Left ventricle myocardium superior (tissue), 1 donor: ENCODE data around the gene MX2. TPM values are rescaled to one million over a fixed set of nuclear protein-coding genes. Genes with fewer than 3 reads are reported as not detected.

Experiments used
- ATAC-seq: fragments of 200-7000 bp; cut with Tn5 transposase; one replicate; pipeline ENCODE4 v1.9.1; 2020; ENCODE audit warnings: mild to moderate bottlenecking, moderate library complexity
- DNase-seq: peaks from one replicate; pipeline ENCODE4 v3.0.0-alpha.2; 2020
- intact Hi-C: fragments of 100-400 bp; cut with micrococcal nuclease; formaldehyde crosslinking; loops from one replicate; pipeline ENCODE4 v1.11.0; 2022
- total RNA-seq: library from RNA; stranded (reverse); fragmentation: NEBNext Ultra II Directional; extraction: Animal tissue kit (Norgen Biotek cat#: 25700); gene quantifications from one replicate; pipeline ENCODE4 v1.2.1, GENCODE V29; 2021
- donor health status: DM: no; HTN: yes; CAD: no; lungs with severe emphysema.

MX2 gene
- total RNA-seq, 1 donor from 2014 or later = 7.1 TPM

GRCh38 chr21:41425954-41426675 lies 64.3 kb downstream of the MX2 start, which contains the start of gene MX1:
Gene MX1 (plus strand): TSS chr21:41426239. CDS start chr21:41432071, 5,832 bp downstream.
- ATAC-seq (peak; percentile 95), DNase-seq (peak; percentile 86)
- intact Hi-C loops = no loop called here

DNA sequence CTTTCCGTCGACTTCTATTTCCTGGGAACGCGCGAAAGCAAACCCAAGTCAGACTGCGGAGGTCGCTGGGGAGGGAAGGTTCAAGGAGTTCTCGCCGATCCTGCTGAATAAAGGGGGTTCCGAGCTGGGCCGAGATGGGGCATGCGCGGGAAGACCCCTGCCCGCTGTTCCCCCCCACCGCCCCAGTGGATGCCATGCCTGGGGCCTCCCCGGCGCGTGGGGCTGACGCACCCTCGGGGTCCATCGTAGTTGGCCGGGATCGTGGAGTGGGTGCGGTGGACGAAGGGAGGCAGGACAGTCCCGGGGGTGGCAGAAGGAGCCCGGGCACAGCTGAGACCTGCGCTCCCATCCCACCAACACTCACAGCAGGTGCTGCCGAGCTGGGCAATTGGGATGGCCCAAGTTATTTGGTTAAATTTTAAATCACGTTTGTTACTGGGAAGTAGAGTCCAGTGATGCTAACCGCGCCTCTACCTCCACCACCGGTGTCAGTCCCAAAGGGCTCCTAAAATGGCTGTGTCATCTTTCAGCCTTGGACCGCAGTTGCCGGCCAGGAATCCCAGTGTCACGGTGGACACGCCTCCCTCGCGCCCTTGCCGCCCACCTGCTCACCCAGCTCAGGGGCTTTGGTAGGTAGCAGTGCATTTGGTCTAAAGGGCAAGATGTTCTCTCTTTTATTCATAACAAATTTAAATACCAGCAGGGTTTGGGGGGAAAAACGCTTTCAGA lies 65.0 kb downstream of the MX2 start:
- ATAC-seq (peak; percentile 46), DNase-seq (peak; percentile 40)

DNA sequence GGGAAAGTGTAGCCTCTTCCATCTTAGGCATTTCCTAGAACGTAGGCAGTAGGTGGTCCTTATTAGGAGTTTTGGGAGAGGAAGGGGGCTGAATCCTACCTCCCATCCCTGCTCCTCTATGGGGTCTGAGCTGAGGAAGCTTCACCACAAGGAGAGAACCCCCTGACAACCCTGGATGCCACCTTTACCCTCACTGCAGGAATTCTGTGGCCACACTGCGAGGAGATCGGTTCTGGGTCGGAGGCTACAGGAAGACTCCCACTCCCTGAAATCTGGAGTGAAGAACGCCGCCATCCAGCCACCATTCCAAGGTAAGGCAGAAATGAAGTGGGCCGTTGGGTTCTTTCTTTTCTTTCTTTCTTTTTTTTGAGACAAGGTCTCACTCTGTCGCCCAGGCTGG lies 65.7 kb downstream of the MX2 start:
- ATAC-seq (no peak), DNase-seq (no peak)
- intact Hi-C loops = no loop called here

More for the DNA sequence above, 65.0 kb downstream of the MX2 start:
- intact Hi-C loops = no loop called here

DNA sequence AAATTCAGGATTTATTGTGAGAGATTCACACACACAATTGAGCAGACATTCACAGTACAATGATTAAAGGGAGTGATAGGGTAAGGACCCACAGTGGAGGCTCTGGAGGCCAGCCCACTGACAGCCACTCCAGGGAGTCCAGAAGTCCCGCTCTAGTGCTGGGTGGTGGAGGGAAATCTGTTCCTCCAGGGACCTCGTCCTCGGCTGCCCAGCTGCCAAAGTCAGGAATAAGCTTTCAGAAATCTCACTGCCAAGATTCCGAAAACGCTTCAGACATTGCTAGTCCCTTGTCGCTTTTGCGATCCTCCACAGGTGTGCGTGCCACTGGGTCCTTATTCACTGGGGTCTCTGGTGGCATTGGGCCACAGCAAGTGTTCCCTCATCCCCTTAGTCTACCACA lies 66.5 kb downstream of the MX2 start:
- DNase-seq (no peak), ATAC-seq (no peak)
- intact Hi-C loops = no loop called here

- intact Hi-C loops = no loop called here
- DNase-seq (no peak), ATAC-seq (no peak)
Observed at GRCh38 chr21:41428847-41429246, 67.0 kb downstream of the MX2 start.

DNA sequence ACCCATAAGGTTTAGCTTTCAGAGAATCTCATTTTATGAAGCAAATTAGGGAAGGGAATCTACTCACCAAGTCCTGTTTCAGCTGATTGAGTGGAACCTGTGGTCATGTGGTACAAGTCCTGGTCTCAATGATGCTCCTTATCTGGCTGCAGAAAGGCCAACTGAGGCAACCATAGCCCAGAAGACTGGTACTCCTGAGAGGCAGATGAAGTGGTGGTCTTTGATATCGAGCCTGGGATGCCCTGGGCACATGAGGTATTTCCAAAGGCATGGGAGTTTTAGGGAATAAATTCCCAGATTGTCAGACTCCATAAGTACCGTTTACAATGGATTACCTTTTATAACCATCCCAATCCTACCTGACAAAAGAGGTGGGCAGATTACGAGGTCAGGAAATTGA lies 67.5 kb downstream of the MX2 start:
- DNase-seq (no peak), ATAC-seq (no peak)
- intact Hi-C loops = no loop called here

GRCh38 chr21:41429925-41430491 lies 68.2 kb downstream of the MX2 start:
- ATAC-seq = no peak
- no peak for DNase-seq
- intact Hi-C loops = no loop called here

GRCh38 chr21:41431788-41432548 lies 70.1 kb downstream of the MX2 start:
- DNase-seq (no peak), ATAC-seq (no peak)
- intact Hi-C loops = no loop called here

GRCh38 chr21:41432562-41433460 lies 71.0 kb downstream of the MX2 start:
- ATAC-seq = no peak
- intact Hi-C loops = no loop called here
- no peak for DNase-seq

- DNase-seq (no peak), ATAC-seq (no peak)
- intact Hi-C loops = no loop called here
Observed at GRCh38 chr21:41433566-41433965, 71.7 kb downstream of the MX2 start.

- DNase-seq = no peak
- ATAC-seq = no peak
- intact Hi-C loops = no loop called here
Observed at GRCh38 chr21:41435706-41436105, 73.9 kb downstream of the MX2 start.

- DNase-seq (no peak), ATAC-seq (no peak)
- intact Hi-C loops = no loop called here
Observed at GRCh38 chr21:41437729-41438128, 75.9 kb downstream of the MX2 start.

DNA sequence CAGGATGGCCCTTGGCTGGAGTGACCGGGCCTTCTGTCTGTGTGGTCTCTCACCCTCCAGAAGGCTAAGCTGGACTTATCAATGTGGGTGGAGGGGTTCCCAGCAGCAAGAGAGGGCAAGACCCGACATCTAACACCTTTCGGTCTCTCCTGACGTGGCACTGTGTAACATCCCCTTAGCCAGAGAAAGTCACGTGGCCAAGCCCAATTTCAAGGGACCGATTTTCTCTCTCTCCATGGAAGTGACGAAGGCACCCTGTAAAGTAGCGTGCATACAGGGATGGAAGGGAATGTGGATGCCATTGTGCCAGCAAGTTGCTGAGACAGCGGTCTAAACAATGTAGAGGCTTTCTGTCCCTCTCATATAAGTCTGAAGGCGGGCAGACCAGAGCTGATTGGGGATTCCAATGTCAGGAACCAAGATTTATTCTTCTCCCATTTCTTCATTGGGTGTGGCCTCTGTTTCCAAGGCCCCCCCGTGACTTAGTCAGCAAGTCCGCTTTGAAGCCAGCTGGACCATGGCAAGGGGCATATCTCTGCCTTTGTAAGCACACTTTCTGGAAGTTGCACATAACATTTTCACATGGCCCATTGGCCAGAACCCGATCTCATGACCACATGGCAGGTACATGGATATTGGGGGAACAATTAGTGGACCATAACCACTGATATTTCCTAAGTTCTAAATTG lies 76.7 kb downstream of the MX2 start:
- no peak for ATAC-seq
- DNase-seq = no peak
- intact Hi-C loops = no loop called here

- intact Hi-C loops = no loop called here
- DNase-seq = no peak
- ATAC-seq = no peak
Observed at GRCh38 chr21:41439248-41439647, 77.4 kb downstream of the MX2 start.

DNA sequence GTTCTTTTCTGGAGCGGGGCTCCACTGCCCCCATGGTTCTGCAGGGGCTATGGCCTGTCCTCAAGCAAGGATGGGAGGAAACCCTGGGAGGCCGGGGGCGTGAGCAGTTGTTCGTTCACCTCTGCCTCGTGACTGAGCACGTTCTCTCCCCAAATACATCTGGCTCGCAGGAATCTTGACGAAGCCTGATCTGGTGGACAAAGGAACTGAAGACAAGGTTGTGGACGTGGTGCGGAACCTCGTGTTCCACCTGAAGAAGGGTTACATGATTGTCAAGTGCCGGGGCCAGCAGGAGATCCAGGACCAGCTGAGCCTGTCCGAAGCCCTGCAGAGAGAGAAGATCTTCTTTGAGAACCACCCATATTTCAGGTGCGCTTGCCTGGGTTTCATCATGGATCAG lies 79.7 kb downstream of the MX2 start:
- no peak for DNase-seq
- no peak for ATAC-seq
- intact Hi-C loops = no loop called here

GRCh38 chr21:41442481-41443186 lies 80.8 kb downstream of the MX2 start:
- no peak for ATAC-seq
- intact Hi-C loops = no loop called here
- DNase-seq = no peak

DNA sequence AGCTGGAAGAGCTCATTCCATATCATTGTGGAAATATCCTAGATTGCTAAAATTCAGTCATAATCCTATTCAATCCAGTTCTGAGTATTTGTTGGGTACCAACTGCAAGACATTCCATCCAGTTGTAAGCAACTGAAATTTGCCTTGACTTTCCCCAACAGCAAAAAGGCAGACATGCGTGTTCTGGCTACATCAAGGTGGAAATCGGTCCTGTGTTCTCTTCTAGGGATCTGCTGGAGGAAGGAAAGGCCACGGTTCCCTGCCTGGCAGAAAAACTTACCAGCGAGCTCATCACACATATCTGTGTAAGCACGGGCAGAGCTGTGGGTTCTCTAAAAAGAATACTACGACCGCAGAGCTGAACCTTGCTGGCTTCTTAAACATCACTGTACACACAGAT lies 81.7 kb downstream of the MX2 start:
- DNase-seq (no peak), ATAC-seq (no peak)
- intact Hi-C loops = no loop called here
